T-helper 2 cell (primary cell): ENCODE data around the gene SGSM1.

Experiments used
- DNase-seq, 5 experiments: peaks; one replicate each; pipeline versions ENCODE4 v3.0.0 to v3.0.0-alpha.2; 2012 to 2022
- total RNA-seq, 2 donors: gene quantifications; one replicate each; lab custom pipeline; 2026; lab: John Stamatoyannopoulos, UW

SGSM1 gene, protein sequence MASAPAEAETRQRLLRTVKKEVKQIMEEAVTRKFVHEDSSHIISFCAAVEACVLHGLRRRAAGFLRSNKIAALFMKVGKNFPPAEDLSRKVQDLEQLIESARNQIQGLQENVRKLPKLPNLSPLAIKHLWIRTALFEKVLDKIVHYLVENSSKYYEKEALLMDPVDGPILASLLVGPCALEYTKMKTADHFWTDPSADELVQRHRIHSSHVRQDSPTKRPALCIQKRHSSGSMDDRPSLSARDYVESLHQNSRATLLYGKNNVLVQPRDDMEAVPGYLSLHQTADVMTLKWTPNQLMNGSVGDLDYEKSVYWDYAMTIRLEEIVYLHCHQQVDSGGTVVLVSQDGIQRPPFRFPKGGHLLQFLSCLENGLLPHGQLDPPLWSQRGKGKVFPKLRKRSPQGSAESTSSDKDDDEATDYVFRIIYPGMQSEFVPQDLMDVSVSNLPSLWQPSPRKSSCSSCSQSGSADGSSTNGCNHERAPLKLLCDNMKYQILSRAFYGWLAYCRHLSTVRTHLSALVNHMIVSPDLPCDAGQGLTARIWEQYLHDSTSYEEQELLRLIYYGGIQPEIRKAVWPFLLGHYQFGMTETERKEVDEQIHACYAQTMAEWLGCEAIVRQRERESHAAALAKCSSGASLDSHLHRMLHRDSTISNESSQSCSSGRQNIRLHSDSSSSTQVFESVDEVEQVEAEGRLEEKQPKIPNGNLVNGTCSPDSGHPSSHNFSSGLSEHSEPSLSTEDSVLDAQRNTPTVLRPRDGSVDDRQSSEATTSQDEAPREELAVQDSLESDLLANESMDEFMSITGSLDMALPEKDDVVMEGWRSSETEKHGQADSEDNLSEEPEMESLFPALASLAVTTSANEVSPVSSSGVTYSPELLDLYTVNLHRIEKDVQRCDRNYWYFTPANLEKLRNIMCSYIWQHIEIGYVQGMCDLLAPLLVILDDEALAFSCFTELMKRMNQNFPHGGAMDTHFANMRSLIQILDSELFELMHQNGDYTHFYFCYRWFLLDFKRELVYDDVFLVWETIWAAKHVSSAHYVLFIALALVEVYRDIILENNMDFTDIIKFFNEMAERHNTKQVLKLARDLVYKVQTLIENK
- total RNA-seq: 3.1 to 4.1 reads per million in 2 donors

DNA sequence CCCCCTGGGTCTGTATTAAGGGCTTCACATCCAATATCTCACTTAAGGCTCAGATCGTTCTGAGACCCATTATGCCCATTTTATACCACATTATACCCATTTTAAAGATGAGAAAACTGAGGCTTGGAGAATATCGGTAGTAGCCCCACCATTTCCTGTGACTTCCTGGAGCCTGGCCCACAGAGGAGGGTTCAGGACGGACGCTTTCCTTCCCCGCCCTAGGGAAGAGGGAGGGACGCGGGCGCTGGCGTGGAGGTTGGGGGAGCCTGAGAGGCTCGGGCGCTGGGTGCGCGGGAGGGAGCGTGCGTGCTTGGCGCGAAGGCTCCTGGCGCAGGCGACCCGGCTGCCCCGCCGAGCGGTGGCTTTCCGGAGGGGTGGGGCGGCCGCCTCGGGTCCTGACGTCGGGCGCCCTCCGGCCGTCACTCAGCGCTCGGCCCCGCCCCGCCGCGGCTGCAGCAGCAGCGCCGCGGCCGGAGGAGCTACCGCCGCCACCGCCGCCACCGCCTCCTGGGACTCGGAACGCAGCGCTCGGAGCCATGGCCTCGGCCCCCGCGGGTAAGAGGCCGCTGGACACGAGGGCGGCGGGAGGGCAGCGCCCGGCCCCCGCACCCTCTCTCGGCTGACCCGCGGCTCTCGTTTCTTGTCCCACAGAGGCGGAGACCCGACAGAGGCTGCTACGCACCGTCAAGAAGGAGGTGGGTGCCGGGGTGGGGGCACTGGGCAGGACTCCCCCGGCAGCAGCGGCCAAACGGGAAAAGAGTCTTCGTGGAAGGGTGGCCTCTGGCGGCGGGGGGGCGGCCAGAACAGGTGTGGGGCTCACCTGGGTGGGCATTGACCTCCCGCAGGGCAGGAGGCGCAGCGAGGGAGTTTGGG, at the start of gene SGSM1:
SGSM1 (plus strand) TSS at position 422 of the 873 bp plus-strand sequence; CDS start at position 537, 115 bp downstream.
- DNase-seq: peak; percentile 56 to 82 (median 66)

- peak in 4 of 5 experiments; percentile 9 to 46 (median 32) for DNase-seq
Observed at GRCh38 chr22:24758164-24758799, 47.7 kb upstream of the SGSM1 start.

GRCh38 chr22:24759765-24760164, 46.2 kb upstream of the SGSM1 start:
- no peak for DNase-seq

- no peak for DNase-seq
Observed at GRCh38 chr22:24760708-24761306, 45.2 kb upstream of the SGSM1 start.

DNA sequence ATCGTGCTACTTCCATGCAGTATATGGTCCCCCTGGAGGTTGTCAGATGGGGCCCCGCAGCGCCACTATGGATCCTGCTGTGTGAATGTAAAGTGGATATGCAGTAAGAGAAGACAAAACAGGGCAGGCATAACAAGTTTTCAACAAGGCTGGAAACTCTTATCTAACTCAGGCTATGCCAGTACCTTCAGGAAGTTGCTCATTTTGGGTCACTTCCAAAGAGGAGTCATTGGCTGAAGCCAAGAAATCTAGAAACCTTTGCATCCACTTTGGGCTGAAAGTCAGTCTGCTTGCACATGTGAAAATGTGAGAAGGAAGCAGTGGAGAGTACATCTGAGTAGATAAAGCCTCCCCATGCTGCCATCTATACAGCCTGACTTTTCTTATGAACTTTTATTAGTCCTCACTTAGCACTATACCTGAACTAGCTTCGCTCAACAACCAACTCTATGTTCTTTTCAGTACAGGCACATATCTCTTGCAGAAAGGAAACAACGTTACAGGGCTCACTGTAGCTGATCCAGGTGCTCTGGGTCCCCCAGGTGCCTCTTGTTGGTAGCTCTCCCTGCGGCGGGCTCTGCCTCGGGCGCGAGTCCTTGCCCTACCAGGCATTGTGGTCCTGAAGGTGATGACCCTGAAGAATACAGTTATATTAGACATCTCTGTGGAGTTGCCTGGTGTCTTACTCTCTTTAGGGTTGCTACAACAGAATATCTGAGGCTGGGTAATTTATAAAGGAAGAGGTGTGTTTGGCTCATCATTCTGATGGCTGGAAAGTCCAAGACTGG, 43.9 kb upstream of the SGSM1 start:
- DNase-seq: no peak

- DNase-seq: no peak
Observed at GRCh38 chr22:24763872-24764485, 42.0 kb upstream of the SGSM1 start.

DNA sequence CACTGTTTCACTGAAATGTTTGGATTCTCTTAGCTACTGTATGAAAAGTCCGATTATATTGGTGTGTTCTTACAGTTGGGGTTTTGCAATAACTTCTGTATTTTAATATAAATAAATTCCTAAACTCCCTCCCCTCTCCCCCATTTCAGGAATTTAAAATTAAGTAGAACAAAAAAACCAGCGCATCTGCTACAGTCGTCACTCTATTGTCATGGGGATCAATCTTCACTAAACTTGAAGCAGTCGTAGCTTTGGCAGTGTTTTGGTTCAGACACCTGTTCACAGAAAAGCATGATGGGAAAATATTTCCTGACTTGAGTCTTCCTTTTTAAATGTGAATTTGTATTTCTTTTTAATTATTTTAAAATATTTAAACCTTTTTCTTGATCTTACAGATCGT, 40.8 kb upstream of the SGSM1 start:
- DNase-seq: no peak

- DNase-seq: peak in 3 of 5 experiments; percentile 2 to 35 (median 20)
Observed at GRCh38 chr22:24768537-24769374, 37.3 kb upstream of the SGSM1 start.

DNA sequence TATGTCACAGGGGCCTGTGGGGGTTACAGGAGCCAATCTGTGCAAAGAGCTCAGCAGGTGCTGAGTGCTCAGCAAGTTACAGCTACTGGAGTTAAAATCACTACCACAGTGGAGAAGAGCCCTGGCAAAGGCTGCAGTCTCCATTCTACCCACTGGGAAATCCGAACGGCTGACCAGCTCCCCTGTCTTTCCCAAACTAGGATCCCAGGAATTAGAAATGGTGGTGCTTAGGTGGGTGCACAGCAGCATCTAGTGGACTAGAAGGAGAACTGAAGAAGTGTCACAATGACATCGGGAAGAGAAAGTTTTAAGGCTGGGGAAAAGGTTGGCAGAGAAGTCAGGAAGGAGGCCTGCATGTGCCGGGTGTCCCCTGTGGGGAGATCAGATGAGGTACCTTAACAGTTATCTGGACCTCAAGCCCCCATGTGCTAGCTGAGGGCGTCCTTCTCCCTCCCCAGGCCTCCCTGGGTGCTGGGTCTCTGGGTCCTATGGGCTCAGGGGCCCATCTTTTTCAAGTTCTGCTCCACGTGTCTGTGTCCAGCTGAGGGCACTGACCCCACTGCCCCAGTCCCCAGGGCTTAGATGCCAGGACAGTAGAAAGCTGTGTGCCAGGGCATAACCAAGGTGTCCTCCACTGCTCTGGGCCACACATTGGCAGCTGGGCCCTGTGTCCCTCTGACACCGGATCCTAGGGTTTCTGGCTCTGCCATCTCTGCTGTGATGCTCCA, 33.4 kb upstream of the SGSM1 start:
- no peak for DNase-seq

DNA sequence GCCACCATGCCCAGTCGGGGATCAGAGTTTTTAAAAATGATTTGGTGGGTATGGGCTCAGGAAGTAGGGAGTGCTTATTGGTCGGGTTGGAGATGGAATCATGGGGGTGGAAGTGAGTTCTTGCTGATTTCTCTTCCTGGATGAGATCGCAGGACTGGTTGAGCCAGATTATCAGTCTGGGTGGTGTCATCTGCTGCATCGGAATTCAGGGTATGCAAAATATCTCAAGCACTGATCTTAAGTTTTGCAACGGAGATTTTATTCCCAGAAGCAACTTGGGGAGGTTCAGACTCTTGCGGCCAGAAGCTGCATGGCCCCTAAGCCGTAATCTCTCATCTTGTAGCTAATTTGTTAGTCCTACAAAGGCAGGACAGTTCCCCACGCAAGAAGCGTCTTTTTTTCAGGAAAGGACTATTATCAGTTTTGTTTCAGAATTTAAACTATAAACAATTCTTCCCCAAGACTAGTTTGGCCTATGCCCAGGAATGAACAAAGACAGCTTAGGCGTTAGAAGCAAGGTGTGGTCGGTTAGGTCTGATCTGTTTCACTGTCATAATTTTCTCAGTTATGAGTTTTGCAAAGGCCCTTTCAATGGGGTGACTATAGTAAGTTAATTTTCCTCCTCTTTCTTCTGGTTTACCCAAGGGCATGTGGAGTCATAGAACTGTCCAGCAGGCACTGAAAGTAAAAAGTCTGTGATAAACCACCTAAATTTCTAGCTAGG, 30.1 kb upstream of the SGSM1 start:
- no peak for DNase-seq

DNA sequence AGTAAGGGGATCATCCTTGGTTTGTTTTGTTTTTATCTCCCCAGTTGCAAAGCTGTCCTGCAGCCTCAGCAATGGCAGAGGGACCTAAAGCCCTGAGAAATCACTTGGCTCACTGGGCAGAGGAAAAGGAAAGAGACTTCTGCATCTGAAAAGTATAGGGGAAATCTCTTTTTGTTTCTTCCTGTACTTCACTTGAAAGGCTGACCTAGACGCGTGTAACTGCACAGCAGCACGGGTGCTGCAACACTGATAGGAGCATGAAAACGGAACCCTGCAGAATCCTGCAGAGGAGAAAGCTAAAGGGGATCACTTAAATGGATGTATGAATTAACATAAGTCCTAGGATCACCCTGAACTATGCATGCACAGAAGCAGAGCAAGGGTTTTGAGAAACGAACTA, 29.5 kb upstream of the SGSM1 start:
- no peak for DNase-seq

- DNase-seq: no peak
Observed at GRCh38 chr22:24789516-24789915, 16.5 kb upstream of the SGSM1 start.

- DNase-seq: no peak
Observed at GRCh38 chr22:24791362-24791761, 14.6 kb upstream of the SGSM1 start.

- DNase-seq: no peak
Observed at GRCh38 chr22:24796056-24796455, 10.0 kb upstream of the SGSM1 start.

DNA sequence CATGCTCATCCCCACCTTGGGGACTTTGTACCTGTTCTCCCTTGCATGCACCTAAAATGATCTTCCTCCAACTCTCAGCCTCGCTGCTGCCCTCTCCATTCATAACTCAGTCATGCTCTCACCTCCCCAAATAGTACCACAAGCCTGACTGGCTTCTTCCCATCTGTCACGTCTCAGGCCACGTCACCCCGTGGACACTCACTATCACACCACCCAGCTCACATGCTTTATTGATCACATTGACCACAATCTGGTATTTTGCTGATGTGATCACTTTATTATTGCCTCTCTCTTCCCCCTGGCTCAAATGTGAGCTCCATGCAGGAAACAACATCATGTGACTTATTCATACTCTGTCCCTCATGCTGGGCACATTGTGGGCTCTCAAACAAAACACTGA, 9.2 kb upstream of the SGSM1 start:
- no peak for DNase-seq

DNA sequence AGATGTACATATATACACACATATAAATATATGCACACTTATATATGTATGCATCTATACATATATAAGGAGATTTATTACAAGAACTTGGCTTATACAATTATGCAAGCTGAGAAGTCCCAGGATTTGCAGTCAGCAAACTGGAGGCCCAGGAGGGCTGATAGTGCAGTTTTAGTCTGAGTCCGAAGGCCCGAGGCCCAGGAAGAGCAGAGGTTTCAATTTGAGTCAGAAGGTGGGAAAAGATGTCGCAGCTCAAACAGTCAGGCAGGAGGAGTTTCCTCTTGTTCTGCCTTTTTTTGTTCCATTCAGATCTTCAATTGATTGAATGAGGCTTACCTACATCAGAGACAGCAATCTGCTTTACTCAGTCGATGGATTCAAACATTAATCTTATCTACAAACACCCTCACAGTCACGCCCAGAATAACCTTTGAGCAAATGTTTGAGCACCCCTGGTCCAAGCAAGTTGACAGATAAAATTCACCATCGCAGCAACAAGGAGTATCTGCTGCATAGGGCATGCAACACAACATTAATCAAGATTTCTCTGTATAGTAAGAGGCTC, 4.0 kb upstream of the SGSM1 start:
- peak in 1 of 5 experiments; percentile 23 for DNase-seq

DNA sequence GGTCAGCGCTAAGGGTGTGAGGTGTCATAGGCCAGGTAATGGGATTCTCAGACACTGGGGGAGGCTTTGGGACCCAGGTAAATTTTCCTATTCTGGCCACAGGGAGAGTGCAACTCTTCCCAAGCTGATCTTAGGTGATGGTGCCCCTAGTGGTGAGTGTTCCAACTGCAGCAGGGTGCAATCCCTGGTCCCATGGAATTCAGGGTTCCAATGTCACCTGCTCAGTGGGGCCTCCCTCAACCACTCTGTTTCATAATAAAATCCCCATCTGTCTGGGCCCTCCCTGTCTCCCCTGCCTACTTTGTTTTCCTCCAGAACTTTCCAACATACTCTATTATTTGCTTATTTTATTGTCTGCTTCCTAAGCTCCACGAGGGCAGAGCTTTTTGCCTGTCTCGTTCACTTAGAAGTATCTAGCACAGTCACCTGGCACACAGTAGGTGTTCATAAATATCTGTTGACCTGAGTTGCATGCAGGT, 2.9 kb upstream of the SGSM1 start:
- DNase-seq: peak in 4 of 5 experiments; percentile 18 to 43 (median 30)
